GM23338 (cell line): ENCODE data around the gene TMBIM1. TPM values are rescaled to one million over a fixed set of nuclear protein-coding genes. Genes with fewer than 3 reads are reported as not detected.

ENCODE experiments used
- ATAC-seq: fragments of 200-7000 bp; cut with Tn5 transposase; 3 replicates; pipeline ENCODE4 v1.9.1; 2020
- DNase-seq: peaks from one replicate; pipeline ENCODE4 v3.0.0-alpha.2; 2015; ENCODE audit warnings: low spot score
- H2AFZ ChIP-seq: fragments of 200-600 bp; sonication (generic); 2 replicates; pipeline ENCODE4 v1.8.0; 2016; ENCODE audit warnings: antibody characterized with exemption, mild to moderate bottlenecking, moderate library complexity
- H3F3A ChIP-seq: fragments of 200-600 bp; sonication (generic); replicated peaks from 2 replicates; pipeline ENCODE4 v1.8.0; 2017; ENCODE audit warnings: antibody characterized with exemption, mixed run types, low read depth
- H3K27ac ChIP-seq: fragments of 200-600 bp; sonication (generic); 2 replicates; pipeline ENCODE4 v1.6.1; 2016; ENCODE audit warnings: low read depth
- H3K27me3 ChIP-seq: fragments of 200-600 bp; sonication (generic); 2 replicates; pipeline ENCODE4 v1.8.0; 2016; ENCODE audit warnings: mild to moderate bottlenecking, mixed run types, moderate library complexity; ENCODE audit not compliant: insufficient read depth
- H3K36me3 ChIP-seq: fragments of 200-600 bp; sonication (generic); 2 replicates; pipeline ENCODE4 v1.8.0; 2016; ENCODE audit warnings: mild to moderate bottlenecking; ENCODE audit not compliant: insufficient read depth
- H3K4me1 ChIP-seq: fragments of 200-600 bp; sonication (generic); 2 replicates; pipeline ENCODE4 v1.8.0; 2016; ENCODE audit warnings: mild to moderate bottlenecking, moderate library complexity; ENCODE audit not compliant: insufficient read depth
- H3K4me2 ChIP-seq: fragments of 200-600 bp; sonication (generic); 2 replicates; pipeline ENCODE4 v1.7.1; 2017; ENCODE audit warnings: mixed run types
- H3K4me3 ChIP-seq: fragments of 200-600 bp; sonication (generic); 2 replicates; pipeline ENCODE4 v1.6.1; 2016; ENCODE audit warnings: mixed run types
- H3K79me2 ChIP-seq: fragments of 200-600 bp; sonication (generic); replicated peaks from 2 replicates; pipeline ENCODE4 v1.8.0; 2017; ENCODE audit warnings: mild to moderate bottlenecking; ENCODE audit not compliant: insufficient read depth
- H3K9me2 ChIP-seq: fragments of 200-600 bp; sonication (generic); 2 replicates; pipeline ENCODE4 v1.8.0; 2017; ENCODE audit not compliant: insufficient read depth
- H4K20me1 ChIP-seq: fragments of 200-600 bp; sonication (generic); replicated peaks from 2 replicates; pipeline ENCODE4 v1.8.0; 2017; ENCODE audit warnings: mild to moderate bottlenecking; ENCODE audit not compliant: insufficient read depth
- H3K27ac Mint-ChIP-seq: 2 replicates; pipeline ENCODE4 v1.8.0; 2020; ENCODE audit warnings: inconsistent platforms, mild to moderate bottlenecking, moderate library complexity, mixed read lengths
- H3K27me3 Mint-ChIP-seq: 3 replicates; pipeline ENCODE4 v1.8.0; 2022; ENCODE audit warnings: low read depth, mild to moderate bottlenecking, moderate library complexity, mixed read lengths, inconsistent platforms; ENCODE audit not compliant: insufficient read depth, poor library complexity
- H3K36me3 Mint-ChIP-seq: 3 replicates; pipeline ENCODE4 v1.8.0; 2021; ENCODE audit warnings: low read depth, mild to moderate bottlenecking, inconsistent platforms, moderate library complexity, mixed read lengths
- H3K4me1 Mint-ChIP-seq: 3 replicates; pipeline ENCODE4 v1.8.0; 2020; ENCODE audit warnings: mild to moderate bottlenecking, inconsistent platforms, mixed read lengths
- H3K4me3 Mint-ChIP-seq: 3 replicates; pipeline ENCODE4 v1.8.0; 2021; ENCODE audit warnings: moderate library complexity, mild to moderate bottlenecking, inconsistent platforms, mixed read lengths
- H3K9me3 Mint-ChIP-seq: 3 replicates; pipeline ENCODE4 v1.8.0; 2020; ENCODE audit warnings: moderate library complexity, mild to moderate bottlenecking, inconsistent platforms, mixed read lengths
- CREB1 ChIP-seq: fragments of 250-450 bp; sonication (Bioruptor Pico); IDR thresholded peaks from 2 replicates; pipeline ENCODE4 v1.5.0; 2020; ENCODE audit warnings: low read depth, mild to moderate bottlenecking, moderate library complexity
- CTCF ChIP-seq, 2 experiments: fragments of 200-600 bp in 1 of 2; sonication (generic) in 1 of 2; conservative IDR thresholded peaks; 2 replicates each; pipeline versions ENCODE4 v1.5.1 to v1.6.1; 2016 to 2017; ENCODE audit warnings: antibody characterized with exemption in 2 of 2, low read depth in 2 of 2, mild to moderate bottlenecking in 2 of 2, moderate library complexity in 1 of 2
- ETS1 ChIP-seq: IDR thresholded peaks from 2 replicates; pipeline ENCODE4 v1.6.1; 2016; ENCODE audit warnings: antibody characterized with exemption
- EZH2 ChIP-seq: fragments of 200-600 bp; sonication (generic); IDR thresholded peaks from one replicate; pipeline ENCODE4 v1.8.0; 2017; ENCODE audit warnings: antibody characterized with exemption, mild to moderate bottlenecking, low read depth; ENCODE audit not compliant: unreplicated experiment
- EZH2phosphoT487 ChIP-seq: fragments of 200-600 bp; sonication (generic); IDR thresholded peaks from one replicate; pipeline ENCODE4 v1.8.1; 2018; ENCODE audit warnings: antibody characterized with exemption; ENCODE audit not compliant: unreplicated experiment
- JUNB ChIP-seq: IDR thresholded peaks from one replicate; pipeline ENCODE4 v1.6.1; 2016; ENCODE audit warnings: antibody characterized with exemption; ENCODE audit not compliant: unreplicated experiment
- NANOG ChIP-seq: IDR thresholded peaks from 2 replicates; pipeline ENCODE4 v1.6.1; 2016; ENCODE audit warnings: antibody characterized with exemption, borderline replicate concordance
- POLR2AphosphoS5 ChIP-seq: IDR thresholded peaks from 2 replicates; pipeline ENCODE4 v1.6.1; 2016; ENCODE audit warnings: antibody characterized with exemption, low read depth
- STAT1 ChIP-seq: IDR thresholded peaks from one replicate; pipeline ENCODE4 v1.6.1; 2016; ENCODE audit warnings: antibody characterized with exemption; ENCODE audit not compliant: unreplicated experiment
- ZNF114 ChIP-seq: fragments of 250-450 bp; sonication (Bioruptor Pico); IDR thresholded peaks from 2 replicates; pipeline ENCODE4 v1.5.0; 2020; ENCODE audit warnings: mild to moderate bottlenecking, moderate library complexity
- ZNF331 ChIP-seq: fragments of 250-450 bp; sonication (Bioruptor Pico); IDR thresholded peaks from 2 replicates; pipeline ENCODE4 v1.5.0; 2020; ENCODE audit warnings: low read depth, mild to moderate bottlenecking, moderate library complexity
- polyA plus RNA-seq: library from polyadenylated mRNA; unstranded; fragments of >200 nt; fragmentation: Nextera tagmentation; extraction: Ambion mirVana; gene quantifications from 2 replicates; pipeline ENCODE4 v1.2.1, GENCODE V29; 2016
- total RNA-seq: library from RNA; depleted of rRNA; stranded (reverse); fragments of >200 nt; shearing (Covaris generic); gene quantifications from 2 replicates; pipeline ENCODE4 v1.2.3, GENCODE V29; 2014
- TF ChIP-seq, protein P1 (sequence below): fragments of 250-450 bp; sonication (Bioruptor Pico); IDR thresholded peaks from 2 replicates; pipeline ENCODE4 v1.5.0; 2020; ENCODE audit warnings: mild to moderate bottlenecking, moderate library complexity
- TF ChIP-seq, protein P2 (sequence below): IDR thresholded peaks from one replicate; pipeline ENCODE4 v1.6.1; 2018; ENCODE audit warnings: antibody characterized with exemption; ENCODE audit not compliant: unreplicated experiment

Gene TMBIM1
- total and polyA plus RNA-seq, 2 experiments from 2014 or later = 12.0 to 20.8 TPM

DNA sequence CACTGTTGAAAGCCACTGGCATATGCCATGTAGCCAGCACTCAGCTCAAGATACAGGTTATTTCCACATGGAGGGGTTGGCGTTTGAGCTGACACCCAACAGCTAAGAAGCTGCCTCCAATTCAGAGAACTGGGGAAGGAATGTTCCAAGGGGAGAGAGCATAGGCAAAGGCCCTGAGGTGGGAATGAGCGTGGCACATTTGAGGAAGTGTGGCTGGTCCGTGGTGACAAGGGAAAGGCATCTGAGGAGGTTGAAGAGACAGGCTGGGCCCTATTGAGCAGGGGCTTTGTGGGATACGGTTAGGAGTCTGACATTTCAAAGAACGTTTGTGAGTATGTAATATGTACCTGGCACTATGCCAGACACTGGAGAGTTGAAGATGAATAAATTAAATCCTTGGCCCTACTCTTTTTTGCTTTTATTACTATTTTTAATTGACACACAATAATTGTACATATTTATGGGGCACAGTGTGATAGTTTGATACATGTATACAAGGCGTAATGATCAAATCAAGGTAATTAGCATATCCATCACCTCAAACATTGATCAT lies 27.6 kb upstream of the TMBIM1 start:
- ATAC-seq (no peak), DNase-seq (no peak)
- no peak overlapping the region for H3K27ac Mint-ChIP-seq
- 0 out of 2 replicates have a peak, but pooled peaks cover 8% of the 10 kb centered on the region for H3F3A ChIP-seq
- no peaks in the 10 kb centered on the region for H3K27me3 ChIP-seq
- no peaks in the 10 kb centered on the region; the same call in 1 of the 2 replicates for H4K20me1 ChIP-seq
- H2AFZ ChIP-seq = no peak overlapping the region
- H3K4me1 Mint-ChIP-seq = peaks cover 28% of the 10 kb centered on the region
- no peaks in the 10 kb centered on the region for H3K36me3 ChIP-seq
- H3K9me2 ChIP-seq = no peaks in the 10 kb centered on the region
- peaks cover 21% of the 10 kb centered on the region for H3K4me1 ChIP-seq
- H3K9me3 Mint-ChIP-seq = no peaks in the 10 kb centered on the region
- H3K4me2 ChIP-seq = no peak overlapping the region
- TF ChIP-seq CTCF (conservative IDR thresholded peaks at IDR 0.05; ENCODE audit: low read depth in 2 of 2) (no peak), STAT1 (no peak), EZH2 (no peak), EZH2phosphoT487 (no peak), ZNF331 (CRISPR knock-in tag) (no peak), ZNF114 (CRISPR knock-in tag) (no peak), POLR2AphosphoS5 (no peak), NANOG (no peak), CREB1 (CRISPR knock-in tag) (no peak), ETS1 (no peak), JUNB (no peak)
- TF ChIP-seq, protein P1, sequence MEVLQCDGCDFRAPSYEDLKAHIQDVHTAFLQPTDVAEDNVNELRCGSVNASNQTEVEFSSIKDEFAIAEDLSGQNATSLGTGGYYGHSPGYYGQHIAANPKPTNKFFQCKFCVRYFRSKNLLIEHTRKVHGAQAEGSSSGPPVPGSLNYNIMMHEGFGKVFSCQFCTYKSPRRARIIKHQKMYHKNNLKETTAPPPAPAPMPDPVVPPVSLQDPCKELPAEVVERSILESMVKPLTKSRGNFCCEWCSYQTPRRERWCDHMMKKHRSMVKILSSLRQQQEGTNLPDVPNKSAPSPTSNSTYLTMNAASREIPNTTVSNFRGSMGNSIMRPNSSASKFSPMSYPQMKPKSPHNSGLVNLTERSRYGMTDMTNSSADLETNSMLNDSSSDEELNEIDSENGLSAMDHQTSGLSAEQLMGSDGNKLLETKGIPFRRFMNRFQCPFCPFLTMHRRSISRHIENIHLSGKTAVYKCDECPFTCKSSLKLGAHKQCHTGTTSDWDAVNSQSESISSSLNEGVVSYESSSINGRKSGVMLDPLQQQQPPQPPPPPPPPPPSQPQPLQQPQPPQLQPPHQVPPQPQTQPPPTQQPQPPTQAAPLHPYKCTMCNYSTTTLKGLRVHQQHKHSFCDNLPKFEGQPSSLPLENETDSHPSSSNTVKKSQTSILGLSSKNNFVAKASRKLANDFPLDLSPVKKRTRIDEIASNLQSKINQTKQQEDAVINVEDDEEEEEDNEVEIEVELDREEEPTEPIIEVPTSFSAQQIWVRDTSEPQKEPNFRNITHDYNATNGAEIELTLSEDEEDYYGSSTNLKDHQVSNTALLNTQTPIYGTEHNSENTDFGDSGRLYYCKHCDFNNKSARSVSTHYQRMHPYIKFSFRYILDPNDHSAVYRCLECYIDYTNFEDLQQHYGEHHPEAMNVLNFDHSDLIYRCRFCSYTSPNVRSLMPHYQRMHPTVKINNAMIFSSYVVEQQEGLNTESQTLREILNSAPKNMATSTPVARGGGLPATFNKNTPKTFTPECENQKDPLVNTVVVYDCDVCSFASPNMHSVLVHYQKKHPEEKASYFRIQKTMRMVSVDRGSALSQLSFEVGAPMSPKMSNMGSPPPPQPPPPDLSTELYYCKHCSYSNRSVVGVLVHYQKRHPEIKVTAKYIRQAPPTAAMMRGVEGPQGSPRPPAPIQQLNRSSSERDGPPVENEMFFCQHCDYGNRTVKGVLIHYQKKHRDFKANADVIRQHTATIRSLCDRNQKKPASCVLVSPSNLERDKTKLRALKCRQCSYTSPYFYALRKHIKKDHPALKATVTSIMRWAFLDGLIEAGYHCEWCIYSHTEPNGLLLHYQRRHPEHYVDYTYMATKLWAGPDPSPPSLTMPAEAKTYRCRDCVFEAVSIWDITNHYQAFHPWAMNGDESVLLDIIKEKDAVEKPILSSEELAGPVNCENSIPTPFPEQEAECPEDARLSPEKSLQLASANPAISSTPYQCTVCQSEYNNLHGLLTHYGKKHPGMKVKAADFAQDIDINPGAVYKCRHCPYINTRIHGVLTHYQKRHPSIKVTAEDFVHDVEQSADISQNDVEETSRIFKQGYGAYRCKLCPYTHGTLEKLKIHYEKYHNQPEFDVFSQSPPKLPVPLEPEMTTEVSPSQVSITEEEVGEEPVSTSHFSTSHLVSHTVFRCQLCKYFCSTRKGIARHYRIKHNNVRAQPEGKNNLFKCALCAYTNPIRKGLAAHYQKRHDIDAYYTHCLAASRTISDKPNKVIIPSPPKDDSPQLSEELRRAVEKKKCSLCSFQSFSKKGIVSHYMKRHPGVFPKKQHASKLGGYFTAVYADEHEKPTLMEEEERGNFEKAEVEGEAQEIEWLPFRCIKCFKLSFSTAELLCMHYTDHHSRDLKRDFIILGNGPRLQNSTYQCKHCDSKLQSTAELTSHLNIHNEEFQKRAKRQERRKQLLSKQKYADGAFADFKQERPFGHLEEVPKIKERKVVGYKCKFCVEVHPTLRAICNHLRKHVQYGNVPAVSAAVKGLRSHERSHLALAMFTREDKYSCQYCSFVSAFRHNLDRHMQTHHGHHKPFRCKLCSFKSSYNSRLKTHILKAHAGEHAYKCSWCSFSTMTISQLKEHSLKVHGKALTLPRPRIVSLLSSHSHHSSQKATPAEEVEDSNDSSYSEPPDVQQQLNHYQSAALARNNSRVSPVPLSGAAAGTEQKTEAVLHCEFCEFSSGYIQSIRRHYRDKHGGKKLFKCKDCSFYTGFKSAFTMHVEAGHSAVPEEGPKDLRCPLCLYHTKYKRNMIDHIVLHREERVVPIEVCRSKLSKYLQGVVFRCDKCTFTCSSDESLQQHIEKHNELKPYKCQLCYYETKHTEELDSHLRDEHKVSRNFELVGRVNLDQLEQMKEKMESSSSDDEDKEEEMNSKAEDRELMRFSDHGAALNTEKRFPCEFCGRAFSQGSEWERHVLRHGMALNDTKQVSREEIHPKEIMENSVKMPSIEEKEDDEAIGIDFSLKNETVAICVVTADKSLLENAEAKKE = no peak
- TF ChIP-seq, protein P2, sequence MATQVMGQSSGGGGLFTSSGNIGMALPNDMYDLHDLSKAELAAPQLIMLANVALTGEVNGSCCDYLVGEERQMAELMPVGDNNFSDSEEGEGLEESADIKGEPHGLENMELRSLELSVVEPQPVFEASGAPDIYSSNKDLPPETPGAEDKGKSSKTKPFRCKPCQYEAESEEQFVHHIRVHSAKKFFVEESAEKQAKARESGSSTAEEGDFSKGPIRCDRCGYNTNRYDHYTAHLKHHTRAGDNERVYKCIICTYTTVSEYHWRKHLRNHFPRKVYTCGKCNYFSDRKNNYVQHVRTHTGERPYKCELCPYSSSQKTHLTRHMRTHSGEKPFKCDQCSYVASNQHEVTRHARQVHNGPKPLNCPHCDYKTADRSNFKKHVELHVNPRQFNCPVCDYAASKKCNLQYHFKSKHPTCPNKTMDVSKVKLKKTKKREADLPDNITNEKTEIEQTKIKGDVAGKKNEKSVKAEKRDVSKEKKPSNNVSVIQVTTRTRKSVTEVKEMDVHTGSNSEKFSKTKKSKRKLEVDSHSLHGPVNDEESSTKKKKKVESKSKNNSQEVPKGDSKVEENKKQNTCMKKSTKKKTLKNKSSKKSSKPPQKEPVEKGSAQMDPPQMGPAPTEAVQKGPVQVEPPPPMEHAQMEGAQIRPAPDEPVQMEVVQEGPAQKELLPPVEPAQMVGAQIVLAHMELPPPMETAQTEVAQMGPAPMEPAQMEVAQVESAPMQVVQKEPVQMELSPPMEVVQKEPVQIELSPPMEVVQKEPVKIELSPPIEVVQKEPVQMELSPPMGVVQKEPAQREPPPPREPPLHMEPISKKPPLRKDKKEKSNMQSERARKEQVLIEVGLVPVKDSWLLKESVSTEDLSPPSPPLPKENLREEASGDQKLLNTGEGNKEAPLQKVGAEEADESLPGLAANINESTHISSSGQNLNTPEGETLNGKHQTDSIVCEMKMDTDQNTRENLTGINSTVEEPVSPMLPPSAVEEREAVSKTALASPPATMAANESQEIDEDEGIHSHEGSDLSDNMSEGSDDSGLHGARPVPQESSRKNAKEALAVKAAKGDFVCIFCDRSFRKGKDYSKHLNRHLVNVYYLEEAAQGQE = no peak
- H3K4me3 ChIP-seq = no peak overlapping the region
- no peak overlapping the region for H3K4me3 Mint-ChIP-seq
- H3K36me3 Mint-ChIP-seq = no peaks in the 10 kb centered on the region
- H3K79me2 ChIP-seq = no peaks in the 10 kb centered on the region
- peaks cover 4% of the 10 kb centered on the region for H3K27me3 Mint-ChIP-seq
- H3K27ac ChIP-seq = no peak overlapping the region
